HepG2 (cell line): Measurements from ENCODE around the gene LDLR. TPM values are rescaled to one million over a fixed set of nuclear protein-coding genes. Genes with fewer than 3 reads are reported as not detected.
A peak's percentile ranks its signal among the peaks of the same experiment; 100 is the strongest.

Source experiments
- CBX2 ChIP-seq, 2 experiments: fragments of 200-600 bp in 1 of 2; sonication (generic); formaldehyde crosslinking in 1 of 2; IDR thresholded peaks; 2 replicates each; pipeline versions ENCODE4 v1.7.0 to v1.8.1; 2018 to 2022; ENCODE audit warnings: low read depth in 2 of 2, low read length in 1 of 2, mild to moderate bottlenecking in 1 of 2, missing genetic modification reagents in 1 of 2
- ELK4 ChIP-seq: sonication (generic); formaldehyde crosslinking; IDR thresholded peaks from 2 replicates; pipeline ENCODE4 v1.9.0; 2021; ENCODE audit warnings: missing genetic modification reagents, borderline replicate concordance
- NFE2L1 ChIP-seq: sonication (generic); formaldehyde crosslinking; IDR thresholded peaks from 2 replicates; pipeline ENCODE4 v1.4.0; 2020; ENCODE audit warnings: missing genetic modification reagents, mild to moderate bottlenecking, borderline replicate concordance
- NR0B2 ChIP-seq: sonication (generic); formaldehyde crosslinking; IDR thresholded peaks from 2 replicates; pipeline ENCODE4 v1.4.0; 2020; ENCODE audit warnings: mild to moderate bottlenecking, missing genetic modification reagents
- PPARG ChIP-seq: conservative IDR thresholded peaks from 2 replicates; pipeline ENCODE4 v1.6.1; 2016; ENCODE audit warnings: missing biosample characterization, missing genetic modification reagents
- RERE ChIP-seq: IDR thresholded peaks from 2 replicates; pipeline ENCODE4 v1.6.1; 2016; ENCODE audit warnings: low read depth, missing genetic modification reagents, missing compliant biosample characterization
- SP4 ChIP-seq: sonication (generic); formaldehyde crosslinking; IDR thresholded peaks from 2 replicates; pipeline ENCODE4 v1.8.1; 2023; ENCODE audit warnings: mild to moderate bottlenecking, missing genetic modification reagents
- ZNF256 ChIP-seq: sonication (generic); formaldehyde crosslinking; conservative IDR thresholded peaks from 2 replicates; pipeline ENCODE4 v1.4.0; 2020; ENCODE audit warnings: missing genetic modification reagents
- ZNF274 ChIP-seq: sonication (generic); formaldehyde crosslinking; IDR thresholded peaks from 2 replicates; pipeline ENCODE4 v1.5.1; 2020; ENCODE audit warnings: mild to moderate bottlenecking, missing genetic modification reagents
- ZNF451 ChIP-seq: sonication (generic); formaldehyde crosslinking; IDR thresholded peaks from 2 replicates; pipeline ENCODE4 v1.5.0; 2020; ENCODE audit warnings: mild to moderate bottlenecking, missing genetic modification reagents
- ZNF550 ChIP-seq: sonication (generic); formaldehyde crosslinking; IDR thresholded peaks from 2 replicates; pipeline ENCODE4 v1.4.0; 2020; ENCODE audit warnings: mild to moderate bottlenecking, missing genetic modification reagents, borderline replicate concordance
- ZNF691 ChIP-seq: sonication (generic); formaldehyde crosslinking; IDR thresholded peaks from 2 replicates; pipeline ENCODE4 v1.4.0; 2020; ENCODE audit warnings: missing genetic modification reagents, low read depth, mild to moderate bottlenecking, borderline replicate concordance
- polyA plus RNA-seq, 8 experiments: library from polyadenylated mRNA; depleted of rRNA in 3 of 8; stranded (reverse) in 7 of 8; unstranded in 1 of 8; fragments of >200 nt; fragmentation: Illumina TruSeq in 4 of 8; extraction: Trizol in 4 of 8; gene quantifications; 2 replicates each; pipeline versions ENCODE4 v1.2.1 to v1.2.3, GENCODE V29; 2011 to 2016; ENCODE audit warnings: low read depth in 4 of 8, missing spikeins in 1 of 8, mixed read lengths in 1 of 8; ENCODE audit not compliant: insufficient read depth in 1 of 8
- total RNA-seq, 5 experiments: library from RNA; depleted of rRNA; stranded (reverse); fragments of >200 nt; fragmentation: Illumina TruSeq; extraction: Trizol; gene quantifications; 2 replicates each; pipeline ENCODE4 v1.2.3, GENCODE V29; 2016; ENCODE audit warnings: low read depth in 1 of 5
- TF ChIP-seq, protein P1 (sequence below): sonication (generic); formaldehyde crosslinking; IDR thresholded peaks from 2 replicates; pipeline ENCODE4 v1.5.0; 2020; ENCODE audit warnings: mild to moderate bottlenecking, missing genetic modification reagents
- TF ChIP-seq, protein P2 (sequence below): sonication (generic); formaldehyde crosslinking; IDR thresholded peaks from 2 replicates; pipeline ENCODE4 v1.8.1; 2023; ENCODE audit warnings: mild to moderate bottlenecking, missing genetic modification reagents, borderline replicate concordance

LDLR gene
- total and polyA plus RNA-seq, 2 of the 13 experiments (the other 11 are each of a cell fraction or from before 2014, with no cell fraction given): 51.6 to 92.5 TPM

DNA sequence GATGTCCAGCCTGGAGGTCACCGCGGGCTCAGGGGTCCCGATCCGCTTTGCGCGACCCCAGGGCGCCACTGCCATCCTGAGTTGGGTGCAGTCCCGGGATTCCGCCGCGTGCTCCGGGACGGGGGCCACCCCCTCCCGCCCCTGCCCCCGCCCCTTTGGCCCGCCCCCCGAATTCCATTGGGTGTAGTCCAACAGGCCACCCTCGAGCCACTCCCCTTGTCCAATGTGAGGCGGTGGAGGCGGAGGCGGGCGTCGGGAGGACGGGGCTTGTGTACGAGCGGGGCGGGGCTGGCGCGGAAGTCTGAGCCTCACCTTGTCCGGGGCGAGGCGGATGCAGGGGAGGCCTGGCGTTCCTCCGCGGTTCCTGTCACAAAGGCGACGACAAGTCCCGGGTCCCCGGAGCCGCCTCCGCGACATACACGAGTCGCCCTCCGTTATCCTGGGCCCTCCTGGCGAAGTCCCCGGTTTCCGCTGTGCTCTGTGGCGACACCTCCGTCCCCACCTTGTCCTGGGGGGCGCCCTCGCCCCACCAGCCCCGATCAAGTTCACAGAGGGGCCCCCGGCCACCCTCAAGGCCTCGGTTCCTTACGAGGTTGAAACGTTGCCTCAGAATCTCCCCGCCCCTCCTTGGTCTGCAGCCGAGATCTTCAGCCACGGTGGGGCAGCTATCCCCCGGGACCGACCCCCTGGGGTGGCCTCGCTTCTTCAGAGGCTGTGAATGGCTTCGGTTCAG, 1.2 kb downstream of the LDLR start (continued):
- TF ChIP-seq, protein P1, sequence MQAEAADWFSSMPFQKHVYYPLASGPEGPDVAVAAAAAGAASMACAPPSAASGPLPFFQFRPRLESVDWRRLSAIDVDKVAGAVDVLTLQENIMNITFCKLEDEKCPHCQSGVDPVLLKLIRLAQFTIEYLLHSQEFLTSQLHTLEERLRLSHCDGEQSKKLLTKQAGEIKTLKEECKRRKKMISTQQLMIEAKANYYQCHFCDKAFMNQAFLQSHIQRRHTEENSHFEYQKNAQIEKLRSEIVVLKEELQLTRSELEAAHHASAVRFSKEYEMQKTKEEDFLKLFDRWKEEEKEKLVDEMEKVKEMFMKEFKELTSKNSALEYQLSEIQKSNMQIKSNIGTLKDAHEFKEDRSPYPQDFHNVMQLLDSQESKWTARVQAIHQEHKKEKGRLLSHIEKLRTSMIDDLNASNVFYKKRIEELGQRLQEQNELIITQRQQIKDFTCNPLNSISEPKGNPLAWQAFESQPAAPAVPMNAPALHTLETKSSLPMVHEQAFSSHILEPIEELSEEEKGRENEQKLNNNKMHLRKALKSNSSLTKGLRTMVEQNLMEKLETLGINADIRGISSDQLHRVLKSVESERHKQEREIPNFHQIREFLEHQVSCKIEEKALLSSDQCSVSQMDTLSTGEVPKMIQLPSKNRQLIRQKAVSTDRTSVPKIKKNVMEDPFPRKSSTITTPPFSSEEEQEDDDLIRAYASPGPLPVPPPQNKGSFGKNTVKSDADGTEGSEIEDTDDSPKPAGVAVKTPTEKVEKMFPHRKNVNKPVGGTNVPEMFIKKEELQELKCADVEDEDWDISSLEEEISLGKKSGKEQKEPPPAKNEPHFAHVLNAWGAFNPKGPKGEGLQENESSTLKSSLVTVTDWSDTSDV (CRISPR knock-in tag): 0 out of 2 replicates have a peak, but pooled peaks have one; percentile 64
- TF ChIP-seq NR0B2 (CRISPR knock-in tag) (no peak), ZNF274 (peak; percentile 67), ELK4 (CRISPR knock-in tag) (no peak), ZNF256 (CRISPR knock-in tag) (no peak), RERE (no peak), PPARG (CRISPR knock-in tag) (no peak), ZNF550 (CRISPR knock-in tag) (0 out of 2 replicates have a peak, but pooled peaks have one; percentile 66), ZNF691 (CRISPR knock-in tag) (no peak; the same call in 1 of the 2 replicates), CBX2 (IDR thresholded peaks at IDR 0.05; ENCODE audit: low read depth, low read length) (no peak), CBX2 (CRISPR knock-in tag; IDR thresholded peaks at IDR 0.05; ENCODE audit: low read depth) (no peak), SP4 (CRISPR knock-in tag) (peak; percentile 97), NFE2L1 (CRISPR knock-in tag) (no peak; the same call in 1 of the 2 replicates), ZNF451 (CRISPR knock-in tag) (no peak)
- TF ChIP-seq, protein P2, sequence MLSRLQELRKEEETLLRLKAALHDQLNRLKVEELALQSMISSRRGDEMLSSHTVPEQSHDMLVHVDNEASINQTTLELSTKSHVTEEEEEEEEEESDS (CRISPR knock-in tag): no peak
